ENCODE data around the gene VKORC1L1.
"Not testable (repeated sequence)": the region's sequence is repeated elsewhere in the genome, so short reads cannot be mapped to it uniquely, and the experiment has no call there.

VKORC1L1 gene

DNA sequence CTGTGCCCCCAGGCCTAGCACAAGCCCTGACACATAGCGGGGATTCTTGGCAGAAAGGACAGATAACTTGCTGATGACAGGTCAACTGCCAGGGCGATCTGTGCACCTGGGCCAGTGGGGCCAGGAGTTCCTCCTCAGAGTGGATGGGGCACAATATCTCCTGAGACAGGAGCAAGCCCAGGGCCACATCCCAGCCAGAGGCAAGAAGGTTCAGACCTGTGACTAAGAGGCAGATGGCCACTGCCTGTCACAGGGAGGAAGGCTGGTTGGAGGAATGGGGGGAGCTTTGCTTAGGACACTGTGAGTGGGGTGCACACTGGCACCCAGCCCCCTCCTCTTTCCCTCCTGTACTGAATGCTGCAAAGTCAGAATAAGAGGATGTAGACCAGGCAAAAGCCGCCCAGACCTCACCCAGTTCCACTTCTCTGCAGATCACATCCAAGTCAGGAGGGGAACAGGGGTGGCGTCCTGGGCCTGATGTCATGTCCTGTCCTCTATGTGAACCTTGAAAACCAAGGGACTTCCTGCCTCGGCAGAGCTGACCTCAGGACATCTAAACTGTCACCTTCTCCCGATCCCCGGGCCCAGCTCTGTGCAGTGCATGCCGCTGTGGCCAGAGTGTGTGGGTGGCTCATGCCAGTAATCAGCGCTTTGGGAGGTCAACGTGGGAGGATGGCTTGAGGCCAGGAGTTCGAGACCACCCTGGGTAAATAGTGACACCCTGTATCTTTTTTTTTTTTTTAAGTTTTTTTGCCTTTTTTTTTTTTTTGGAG is 107.8 kb downstream of the VKORC1L1 start:
- ChIA-PET POLR2A (no interaction called here), CTCF (interaction anchor here (0.6 kb wide), 1 partner anchor 49 kb away, joined by 3 read pairs; no protein-coding TSS in a partner anchor)
- DNase-seq (ENCODE audit: extremely low spot score): no peak
- TF ChIP-seq TARDBP (IDR thresholded peaks at IDR 0.05) (no peak), HDGF (IDR thresholded peaks at IDR 0.05; ENCODE audit: borderline replicate concordance) (no peak), FOXM1 (IDR thresholded peaks at IDR 0.05; ENCODE audit: borderline replicate concordance) (no peak), BHLHE40 (IDR thresholded peaks at IDR 0.05; ENCODE audit: borderline replicate concordance) (no peak), ARNT (IDR thresholded peaks at IDR 0.05) (no peak), CTBP1 (IDR thresholded peaks at IDR 0.05; ENCODE audit: borderline replicate concordance) (no peak), ZNF384 (IDR thresholded peaks at IDR 0.05) (no peak), ELF4 (IDR thresholded peaks at IDR 0.05) (no peak), L3MBTL2 (conservative IDR thresholded peaks at IDR 0.05) (no peak), SP1 (IDR thresholded peaks at IDR 0.05) (no peak), SUZ12 (IDR thresholded peaks at IDR 0.05) (no peak), LEF1 (IDR thresholded peaks at IDR 0.05; ENCODE audit: borderline replicate concordance) (no peak), FOXK2 (IDR thresholded peaks at IDR 0.05) (no peak), FOXA1 (IDR thresholded peaks at IDR 0.05) (no peak), NFRKB (IDR thresholded peaks at IDR 0.05) (no peak)
- TF ChIP-seq, protein P1, sequence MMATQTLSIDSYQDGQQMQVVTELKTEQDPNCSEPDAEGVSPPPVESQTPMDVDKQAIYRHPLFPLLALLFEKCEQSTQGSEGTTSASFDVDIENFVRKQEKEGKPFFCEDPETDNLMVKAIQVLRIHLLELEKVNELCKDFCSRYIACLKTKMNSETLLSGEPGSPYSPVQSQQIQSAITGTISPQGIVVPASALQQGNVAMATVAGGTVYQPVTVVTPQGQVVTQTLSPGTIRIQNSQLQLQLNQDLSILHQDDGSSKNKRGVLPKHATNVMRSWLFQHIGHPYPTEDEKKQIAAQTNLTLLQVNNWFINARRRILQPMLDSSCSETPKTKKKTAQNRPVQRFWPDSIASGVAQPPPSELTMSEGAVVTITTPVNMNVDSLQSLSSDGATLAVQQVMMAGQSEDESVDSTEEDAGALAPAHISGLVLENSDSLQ (IDR thresholded peaks at IDR 0.05): no peak

GRCh38 chr7:65981965-65982792 is 109.3 kb downstream of the VKORC1L1 start, which contains the start of gene GUSB:
Gene GUSB, minus strand, starts transcription at chr7:65982213. Its CDS starts 30 bp downstream, at chr7:65982183.
- CTCF ChIA-PET: no interaction called here
- peak; percentile 96 for DNase-seq (ENCODE audit: extremely low spot score)
- TF ChIP-seq ELF4 (IDR thresholded peaks at IDR 0.05) (peak; percentile 53; the same call in 1 of the 2 replicates), LEF1 (IDR thresholded peaks at IDR 0.05; ENCODE audit: borderline replicate concordance) (no peak; the same call in 1 of the 2 replicates), CTBP1 (IDR thresholded peaks at IDR 0.05; ENCODE audit: borderline replicate concordance) (no peak), FOXK2 (IDR thresholded peaks at IDR 0.05) (no peak), L3MBTL2 (conservative IDR thresholded peaks at IDR 0.05) (peak; percentile 100)
- POLR2A ChIA-PET: no interaction called here

DNA sequence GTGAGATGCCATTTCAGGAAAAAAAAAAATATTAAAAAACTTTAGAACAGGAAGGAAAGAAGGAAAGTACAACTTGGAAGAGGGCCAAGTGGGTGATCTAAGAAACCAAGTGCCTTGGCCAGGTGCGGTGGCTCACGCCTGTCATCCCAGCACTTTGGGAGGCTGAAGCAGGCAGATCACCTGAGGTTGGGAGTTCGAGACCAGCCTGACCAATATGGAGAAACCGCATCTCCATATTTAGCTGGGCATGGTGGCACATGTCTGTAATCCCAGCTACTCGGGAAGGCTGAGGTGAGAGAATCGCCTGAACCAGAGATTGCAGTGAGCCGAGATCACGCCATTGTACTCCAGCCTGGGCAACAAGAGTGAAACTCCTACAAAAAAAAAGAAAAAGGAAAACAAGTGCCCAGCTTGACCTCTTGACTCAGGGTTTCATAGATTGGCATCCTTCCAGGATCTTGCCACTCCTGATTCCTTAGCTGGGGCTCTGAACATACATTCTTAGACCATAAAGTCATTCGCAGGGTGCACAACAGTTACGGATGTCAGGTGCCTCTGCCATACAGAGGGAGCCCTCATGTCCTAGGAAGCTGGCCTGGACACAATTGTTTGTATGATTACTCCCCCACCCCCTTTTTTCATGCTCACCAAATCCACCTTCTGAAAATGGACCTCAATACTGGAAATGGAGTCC is 111.2 kb downstream of the VKORC1L1 start:
- POLR2A ChIA-PET: no interaction called here
- CTCF ChIA-PET: no interaction called here

DNA sequence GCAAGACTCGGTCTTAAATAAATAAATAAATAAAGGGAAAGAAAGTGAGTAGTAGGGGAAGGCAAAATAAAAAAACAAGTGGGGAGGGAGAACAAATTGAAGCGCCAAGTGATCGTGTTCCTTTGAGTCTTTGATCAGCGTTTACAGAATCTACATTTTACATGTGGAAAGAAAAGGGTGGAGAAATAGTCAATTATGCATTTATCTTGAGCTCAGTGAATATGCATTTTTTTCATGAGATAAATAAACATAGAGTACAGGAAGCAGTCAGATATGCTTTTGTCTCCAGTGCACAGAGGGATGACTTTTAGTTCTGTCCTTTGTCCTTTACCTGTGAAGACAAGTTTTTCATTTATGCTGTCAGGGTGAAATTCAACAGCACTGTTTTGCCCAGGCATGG is 115.2 kb downstream of the VKORC1L1 start:
- POLR2A ChIA-PET: no interaction called here
- DNase-seq (ENCODE audit: extremely low spot score): no peak
- TF ChIP-seq FOXM1 (IDR thresholded peaks at IDR 0.05; ENCODE audit: borderline replicate concordance) (no peak), FOXK2 (IDR thresholded peaks at IDR 0.05) (no peak), HDGF (IDR thresholded peaks at IDR 0.05; ENCODE audit: borderline replicate concordance) (no peak), ARNT (IDR thresholded peaks at IDR 0.05) (no peak), SUZ12 (IDR thresholded peaks at IDR 0.05) (no peak), ZNF384 (IDR thresholded peaks at IDR 0.05) (no peak), SP1 (IDR thresholded peaks at IDR 0.05) (no peak), BHLHE40 (IDR thresholded peaks at IDR 0.05; ENCODE audit: borderline replicate concordance) (no peak), LEF1 (IDR thresholded peaks at IDR 0.05; ENCODE audit: borderline replicate concordance) (no peak), NFRKB (IDR thresholded peaks at IDR 0.05) (no peak), FOXA1 (IDR thresholded peaks at IDR 0.05) (no peak), CTBP1 (IDR thresholded peaks at IDR 0.05; ENCODE audit: borderline replicate concordance) (no peak), ELF4 (IDR thresholded peaks at IDR 0.05) (no peak), TARDBP (IDR thresholded peaks at IDR 0.05) (no peak), L3MBTL2 (conservative IDR thresholded peaks at IDR 0.05) (no peak)
- TF ChIP-seq, protein P1 (IDR thresholded peaks at IDR 0.05): no peak
- CTCF ChIA-PET: no interaction called here

More for the DNA sequence above, 111.2 kb downstream of the VKORC1L1 start:
- TF ChIP-seq FOXA1 (IDR thresholded peaks at IDR 0.05): no peak
- no peak for TF ChIP-seq ARNT (IDR thresholded peaks at IDR 0.05)
- TF ChIP-seq L3MBTL2 (conservative IDR thresholded peaks at IDR 0.05): no peak
- TF ChIP-seq, protein P1 (IDR thresholded peaks at IDR 0.05): no peak
- no peak for TF ChIP-seq CTBP1 (IDR thresholded peaks at IDR 0.05; ENCODE audit: borderline replicate concordance)
- TF ChIP-seq HDGF (IDR thresholded peaks at IDR 0.05; ENCODE audit: borderline replicate concordance): no peak
- no peak for DNase-seq (ENCODE audit: extremely low spot score)

DNA sequence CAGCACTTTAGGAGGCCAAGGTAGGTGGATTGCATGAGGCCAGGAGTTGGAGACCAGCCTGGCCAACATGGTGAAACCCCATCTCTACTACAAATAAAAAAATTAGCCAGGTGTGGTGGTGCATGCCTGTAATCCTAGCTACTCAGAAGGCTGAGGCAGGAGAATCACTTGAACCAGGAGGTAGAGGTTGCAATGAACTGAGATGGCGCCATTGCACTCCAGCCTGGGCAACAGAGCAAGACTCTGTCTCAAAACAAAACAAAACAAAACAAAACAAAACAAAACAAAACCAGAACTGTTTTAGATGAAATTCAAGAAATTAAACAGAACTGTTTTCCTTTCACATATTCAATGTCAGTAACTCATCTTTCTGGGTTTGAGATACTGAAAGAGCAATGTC is 115.6 kb downstream of the VKORC1L1 start:
- POLR2A ChIA-PET; DNase-seq (ENCODE audit: extremely low spot score); CTCF ChIA-PET: not testable (repeated sequence)

- CTCF ChIA-PET: no interaction called here
- DNase-seq (ENCODE audit: extremely low spot score): no peak
- TF ChIP-seq L3MBTL2 (conservative IDR thresholded peaks at IDR 0.05) (no peak), FOXA1 (IDR thresholded peaks at IDR 0.05) (no peak), FOXK2 (IDR thresholded peaks at IDR 0.05) (no peak), TARDBP (IDR thresholded peaks at IDR 0.05) (no peak), LEF1 (IDR thresholded peaks at IDR 0.05; ENCODE audit: borderline replicate concordance) (no peak), SP1 (IDR thresholded peaks at IDR 0.05) (no peak)
- TF ChIP-seq, protein P1 (IDR thresholded peaks at IDR 0.05): no peak
- POLR2A ChIA-PET: no interaction called here
Measured at GRCh38 chr7:65989694-65990080, 116.8 kb downstream of the VKORC1L1 start.

GRCh38 chr7:65991829-65992228 is 119.0 kb downstream of the VKORC1L1 start:
- CTCF ChIA-PET; POLR2A ChIA-PET; DNase-seq (ENCODE audit: extremely low spot score): not testable (repeated sequence)

Measured in HEK293T (cell line).